ENCODE results near the gene TRIP4. TPM values are rescaled to one million over a fixed set of nuclear protein-coding genes. Genes with fewer than 3 reads are reported as not detected.
A peak's percentile ranks its signal among the peaks of the same experiment; 100 is the strongest.

TRIP4 gene
- total RNA-seq, 2 experiments from 2014 or later: 9.3 to 21.0 TPM

GRCh38 chr15:64430000-64430735, 42.5 kb downstream of the TRIP4 start:
- Histone ChIP-seq H3K9me3 (ENCODE audit: low read length) (no peaks in the 10 kb centered on the region), H3K36me3 (ENCODE audit: insufficient read depth, low read length) (peaks cover 26% of the 10 kb centered on the region; the same call in 1 of the 2 replicates), H4K20me1 (ENCODE audit: insufficient read depth, low read length) (no peaks in the 10 kb centered on the region), H3K4me3 (ENCODE audit: low read depth, low read length, poor library complexity, severe bottlenecking) (no peak overlapping the region), H3K79me2 (ENCODE audit: insufficient read depth, low read depth, low read length) (no peaks in the 10 kb centered on the region), H2AFZ (ENCODE audit: low read length) (no peak overlapping the region), H3K27ac (ENCODE audit: low read depth, low read length, poor library complexity, severe bottlenecking) (no peak overlapping the region), H3K4me1 (ENCODE audit: insufficient read depth, low read length, poor library complexity, severe bottlenecking) (no peaks in the 10 kb centered on the region), H3K4me2 (ENCODE audit: low read length) (no peak overlapping the region), H3K9me2 (ENCODE audit: insufficient read depth, low read length) (no peaks in the 10 kb centered on the region)
- intact Hi-C loops (cut with micrococcal nuclease; ENCODE audit: unreplicated experiment): loop anchor here (5.0 kb wide), 1 partner anchor 222 kb away; no protein-coding TSS in a partner anchor
- TF ChIP-seq CTCF (conservative IDR thresholded peaks at IDR 0.05; ENCODE audit: low read length): no peak
- no peak for TF ChIP-seq EZH2phosphoT487 (IDR thresholded peaks at IDR 0.05; ENCODE audit: borderline replicate concordance, low read depth, low read length)
- ChIA-PET POLR2A (interaction anchor here (0.6 to 0.8 kb wide), 2 partner anchors 104 to 243 kb away, joined by 3 to 7 read pairs; no protein-coding TSS in a partner anchor), CTCF (ENCODE audit: unreplicated experiment) (no interaction called here)
- BruUV-seq (replicated peaks): TSS peak; percentile 23
- no peak for DNase-seq (ENCODE audit: low spot score)

- intact Hi-C loops (cut with micrococcal nuclease; ENCODE audit: unreplicated experiment): no loop called here
- no peaks in the 10 kb centered on the region for H3K79me2 ChIP-seq (ENCODE audit: insufficient read depth, low read depth, low read length)
- no peaks in the 10 kb centered on the region for H3K9me3 ChIP-seq (ENCODE audit: low read length)
- TF ChIP-seq CTCF (conservative IDR thresholded peaks at IDR 0.05; ENCODE audit: low read length) (no peak), EZH2phosphoT487 (IDR thresholded peaks at IDR 0.05; ENCODE audit: borderline replicate concordance, low read depth, low read length) (no peak)
- ChIA-PET CTCF (ENCODE audit: unreplicated experiment) (no interaction called here), POLR2A (no interaction called here)
- no peak for DNase-seq (ENCODE audit: low spot score)
- BruUV-seq (replicated peaks): no TSS peak
- no peak overlapping the region for H3K27ac ChIP-seq (ENCODE audit: low read depth, low read length, poor library complexity, severe bottlenecking)
- H3K9me2 ChIP-seq (ENCODE audit: insufficient read depth, low read length): no peaks in the 10 kb centered on the region
- H3K36me3 ChIP-seq (ENCODE audit: insufficient read depth, low read length): no peaks in the 10 kb centered on the region
- no peaks in the 10 kb centered on the region for H4K20me1 ChIP-seq (ENCODE audit: insufficient read depth, low read length)
- no peak overlapping the region for H3K4me3 ChIP-seq (ENCODE audit: low read depth, low read length, poor library complexity, severe bottlenecking)
- no peak overlapping the region for H2AFZ ChIP-seq (ENCODE audit: low read length)
- no peaks in the 10 kb centered on the region for H3K4me1 ChIP-seq (ENCODE audit: insufficient read depth, low read length, poor library complexity, severe bottlenecking)
- no peak overlapping the region for H3K4me2 ChIP-seq (ENCODE audit: low read length)
Observed at GRCh38 chr15:64437982-64438381, 50.3 kb downstream of the TRIP4 start.
